Measurements from ENCODE around the gene GSKIP. TPM values are rescaled to one million over a fixed set of nuclear protein-coding genes. Genes with fewer than 3 reads are reported as not detected.

The GSKIP gene
- polyA plus RNA-seq, 1 of the 3 experiments (the other 2 are of a cell fraction) = 13.6 TPM

DNA sequence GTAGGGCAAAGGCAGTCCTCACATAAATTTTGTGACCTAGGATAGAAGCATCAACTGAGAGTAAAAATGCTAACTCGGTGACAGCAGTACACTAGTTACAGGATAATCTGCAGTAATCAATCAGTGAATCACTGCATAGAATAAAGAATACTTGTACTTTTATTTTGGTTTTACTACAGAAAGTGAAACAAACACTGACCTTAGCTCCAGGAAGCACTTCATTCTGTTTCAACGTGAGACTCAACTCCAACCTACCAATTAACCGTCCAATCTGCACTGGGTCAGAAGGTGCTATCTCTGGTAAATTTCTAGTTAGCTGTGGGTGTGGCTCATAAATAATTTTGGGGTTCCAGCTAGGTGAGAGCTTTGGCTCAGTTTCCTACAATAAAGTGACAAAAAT is 22.0 kb upstream of the GSKIP start:
- Histone ChIP-seq H3K4me1 (ENCODE audit: control insufficient read depth in 1 of 2, insufficient read depth in 2 of 2, low read depth in 1 of 2, low read length in 1 of 2) (no peaks in the 10 kb centered on the region), H3K9ac (no peak overlapping the region), H3F3A (replicated peaks; ENCODE audit: insufficient read depth) (peaks cover 5% of the 10 kb centered on the region), H3K9me3 (no peaks in the 10 kb centered on the region), H3K27me3 (ENCODE audit: insufficient read depth) (no peaks in the 10 kb centered on the region), H3K36me3 (replicated peaks in 1 of 2; ENCODE audit: control insufficient read depth in 1 of 2, insufficient read depth in 2 of 2, low read length in 1 of 2) (peaks cover 20 to 53% of the 10 kb centered on the region in 2 experiments), H3K79me2 (ENCODE audit: insufficient read depth) (no peaks in the 10 kb centered on the region; the same call in 1 of the 2 replicates), H3K4me2 (no peak overlapping the region), H4K20me1 (ENCODE audit: insufficient read depth) (no peaks in the 10 kb centered on the region), H2AFZ (ENCODE audit: low read depth) (no peak overlapping the region), H3K4me3 (ENCODE audit: low read depth in 2 of 2, low read length in 1 of 2) (no peak overlapping the region), H3K27ac (ENCODE audit: low read depth in 2 of 2, low read length in 1 of 2) (no peak overlapping the region), H3K9me2 (no peaks in the 10 kb centered on the region; the same call in 1 of the 2 replicates)
- DNase-seq = no peak
- 83% methylated on average over 3 of the region's 3 CpGs for WGBS (ENCODE audit: low lambda C conversion rate)
- TF ChIP-seq GABPA (IDR thresholded peaks at IDR 0.05; ENCODE audit: low read depth) = no peak
- TF ChIP-seq POLR2AphosphoS5 (IDR thresholded peaks at IDR 0.05; ENCODE audit: low read depth, low read length) = no peak
- TF ChIP-seq, protein P1, sequence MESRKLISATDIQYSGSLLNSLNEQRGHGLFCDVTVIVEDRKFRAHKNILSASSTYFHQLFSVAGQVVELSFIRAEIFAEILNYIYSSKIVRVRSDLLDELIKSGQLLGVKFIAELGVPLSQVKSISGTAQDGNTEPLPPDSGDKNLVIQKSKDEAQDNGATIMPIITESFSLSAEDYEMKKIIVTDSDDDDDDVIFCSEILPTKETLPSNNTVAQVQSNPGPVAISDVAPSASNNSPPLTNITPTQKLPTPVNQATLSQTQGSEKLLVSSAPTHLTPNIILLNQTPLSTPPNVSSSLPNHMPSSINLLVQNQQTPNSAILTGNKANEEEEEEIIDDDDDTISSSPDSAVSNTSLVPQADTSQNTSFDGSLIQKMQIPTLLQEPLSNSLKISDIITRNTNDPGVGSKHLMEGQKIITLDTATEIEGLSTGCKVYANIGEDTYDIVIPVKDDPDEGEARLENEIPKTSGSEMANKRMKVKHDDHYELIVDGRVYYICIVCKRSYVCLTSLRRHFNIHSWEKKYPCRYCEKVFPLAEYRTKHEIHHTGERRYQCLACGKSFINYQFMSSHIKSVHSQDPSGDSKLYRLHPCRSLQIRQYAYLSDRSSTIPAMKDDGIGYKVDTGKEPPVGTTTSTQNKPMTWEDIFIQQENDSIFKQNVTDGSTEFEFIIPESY (IDR thresholded peaks at IDR 0.05; ENCODE audit: borderline replicate concordance, low read depth) = no peak
- TF ChIP-seq RFX5 (IDR thresholded peaks at IDR 0.05; ENCODE audit: low read length) = no peak
- no peak for TF ChIP-seq ELF1 (IDR thresholded peaks at IDR 0.05)
- TF ChIP-seq TAF1 (IDR thresholded peaks at IDR 0.05; ENCODE audit: borderline replicate concordance, low read depth, low read length) = no peak
- TF ChIP-seq CHD2 (IDR thresholded peaks at IDR 0.05; ENCODE audit: low read length, partially characterized antibody) = no peak
- no peak for TF ChIP-seq MXI1 (IDR thresholded peaks at IDR 0.05; ENCODE audit: low read depth, low read length)
- no peak for TF ChIP-seq NFIC (IDR thresholded peaks at IDR 0.05; ENCODE audit: borderline replicate concordance)
- no peak for TF ChIP-seq YY1 (IDR thresholded peaks at IDR 0.05; ENCODE audit: low read depth)
- no peak for TF ChIP-seq SMC3 (IDR thresholded peaks at IDR 0.05; ENCODE audit: low read depth, low read length)
- TF ChIP-seq, protein P2, sequence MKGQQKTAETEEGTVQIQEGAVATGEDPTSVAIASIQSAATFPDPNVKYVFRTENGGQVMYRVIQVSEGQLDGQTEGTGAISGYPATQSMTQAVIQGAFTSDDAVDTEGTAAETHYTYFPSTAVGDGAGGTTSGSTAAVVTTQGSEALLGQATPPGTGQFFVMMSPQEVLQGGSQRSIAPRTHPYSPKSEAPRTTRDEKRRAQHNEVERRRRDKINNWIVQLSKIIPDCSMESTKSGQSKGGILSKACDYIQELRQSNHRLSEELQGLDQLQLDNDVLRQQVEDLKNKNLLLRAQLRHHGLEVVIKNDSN (IDR thresholded peaks at IDR 0.05; ENCODE audit: borderline replicate concordance, low read depth) = no peak
- TF ChIP-seq, protein P3, sequence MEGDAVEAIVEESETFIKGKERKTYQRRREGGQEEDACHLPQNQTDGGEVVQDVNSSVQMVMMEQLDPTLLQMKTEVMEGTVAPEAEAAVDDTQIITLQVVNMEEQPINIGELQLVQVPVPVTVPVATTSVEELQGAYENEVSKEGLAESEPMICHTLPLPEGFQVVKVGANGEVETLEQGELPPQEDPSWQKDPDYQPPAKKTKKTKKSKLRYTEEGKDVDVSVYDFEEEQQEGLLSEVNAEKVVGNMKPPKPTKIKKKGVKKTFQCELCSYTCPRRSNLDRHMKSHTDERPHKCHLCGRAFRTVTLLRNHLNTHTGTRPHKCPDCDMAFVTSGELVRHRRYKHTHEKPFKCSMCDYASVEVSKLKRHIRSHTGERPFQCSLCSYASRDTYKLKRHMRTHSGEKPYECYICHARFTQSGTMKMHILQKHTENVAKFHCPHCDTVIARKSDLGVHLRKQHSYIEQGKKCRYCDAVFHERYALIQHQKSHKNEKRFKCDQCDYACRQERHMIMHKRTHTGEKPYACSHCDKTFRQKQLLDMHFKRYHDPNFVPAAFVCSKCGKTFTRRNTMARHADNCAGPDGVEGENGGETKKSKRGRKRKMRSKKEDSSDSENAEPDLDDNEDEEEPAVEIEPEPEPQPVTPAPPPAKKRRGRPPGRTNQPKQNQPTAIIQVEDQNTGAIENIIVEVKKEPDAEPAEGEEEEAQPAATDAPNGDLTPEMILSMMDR (IDR thresholded peaks at IDR 0.05) = no peak
- TF ChIP-seq EP300 (IDR thresholded peaks at IDR 0.05; ENCODE audit: borderline replicate concordance in 1 of 2, low read depth in 1 of 2, low read length in 1 of 2) = no peak
- TF ChIP-seq, protein P4, sequence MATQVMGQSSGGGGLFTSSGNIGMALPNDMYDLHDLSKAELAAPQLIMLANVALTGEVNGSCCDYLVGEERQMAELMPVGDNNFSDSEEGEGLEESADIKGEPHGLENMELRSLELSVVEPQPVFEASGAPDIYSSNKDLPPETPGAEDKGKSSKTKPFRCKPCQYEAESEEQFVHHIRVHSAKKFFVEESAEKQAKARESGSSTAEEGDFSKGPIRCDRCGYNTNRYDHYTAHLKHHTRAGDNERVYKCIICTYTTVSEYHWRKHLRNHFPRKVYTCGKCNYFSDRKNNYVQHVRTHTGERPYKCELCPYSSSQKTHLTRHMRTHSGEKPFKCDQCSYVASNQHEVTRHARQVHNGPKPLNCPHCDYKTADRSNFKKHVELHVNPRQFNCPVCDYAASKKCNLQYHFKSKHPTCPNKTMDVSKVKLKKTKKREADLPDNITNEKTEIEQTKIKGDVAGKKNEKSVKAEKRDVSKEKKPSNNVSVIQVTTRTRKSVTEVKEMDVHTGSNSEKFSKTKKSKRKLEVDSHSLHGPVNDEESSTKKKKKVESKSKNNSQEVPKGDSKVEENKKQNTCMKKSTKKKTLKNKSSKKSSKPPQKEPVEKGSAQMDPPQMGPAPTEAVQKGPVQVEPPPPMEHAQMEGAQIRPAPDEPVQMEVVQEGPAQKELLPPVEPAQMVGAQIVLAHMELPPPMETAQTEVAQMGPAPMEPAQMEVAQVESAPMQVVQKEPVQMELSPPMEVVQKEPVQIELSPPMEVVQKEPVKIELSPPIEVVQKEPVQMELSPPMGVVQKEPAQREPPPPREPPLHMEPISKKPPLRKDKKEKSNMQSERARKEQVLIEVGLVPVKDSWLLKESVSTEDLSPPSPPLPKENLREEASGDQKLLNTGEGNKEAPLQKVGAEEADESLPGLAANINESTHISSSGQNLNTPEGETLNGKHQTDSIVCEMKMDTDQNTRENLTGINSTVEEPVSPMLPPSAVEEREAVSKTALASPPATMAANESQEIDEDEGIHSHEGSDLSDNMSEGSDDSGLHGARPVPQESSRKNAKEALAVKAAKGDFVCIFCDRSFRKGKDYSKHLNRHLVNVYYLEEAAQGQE (IDR thresholded peaks at IDR 0.05; ENCODE audit: low read depth, low read length) = no peak
- TF ChIP-seq MEF2A (IDR thresholded peaks at IDR 0.05; ENCODE audit: borderline replicate concordance, low read depth) = no peak
- no peak for TF ChIP-seq SIN3A (IDR thresholded peaks at IDR 0.05; ENCODE audit: borderline replicate concordance, low read depth, low read length)
- TF ChIP-seq FOSL2 (IDR thresholded peaks at IDR 0.05; ENCODE audit: borderline replicate concordance, low read depth) = no peak
- ChIA-PET POLR2A (interaction anchor here (0.6 kb wide), 1 partner anchor 54 kb away, joined by 4 read pairs; no protein-coding TSS in a partner anchor), CTCF (no interaction called here)
